HG02852 (cell line): ENCODE measurements around the gene RIC1.
"Not testable (repeated sequence)": the region's sequence is repeated elsewhere in the genome, so short reads cannot be mapped to it uniquely, and the experiment has no call there.

Experiments
- ATAC-seq: cut with Tn5 transposase; IDR thresholded peaks from one replicate; pipeline ENCODE4 v1.9.1; 2021; ENCODE audit warnings: mild to moderate bottlenecking, moderate library complexity; ENCODE audit not compliant: unreplicated experiment

RIC1 gene

GRCh38 chr9:5667391-5667790, 38.5 kb downstream of the RIC1 start:
- no peak for ATAC-seq

DNA sequence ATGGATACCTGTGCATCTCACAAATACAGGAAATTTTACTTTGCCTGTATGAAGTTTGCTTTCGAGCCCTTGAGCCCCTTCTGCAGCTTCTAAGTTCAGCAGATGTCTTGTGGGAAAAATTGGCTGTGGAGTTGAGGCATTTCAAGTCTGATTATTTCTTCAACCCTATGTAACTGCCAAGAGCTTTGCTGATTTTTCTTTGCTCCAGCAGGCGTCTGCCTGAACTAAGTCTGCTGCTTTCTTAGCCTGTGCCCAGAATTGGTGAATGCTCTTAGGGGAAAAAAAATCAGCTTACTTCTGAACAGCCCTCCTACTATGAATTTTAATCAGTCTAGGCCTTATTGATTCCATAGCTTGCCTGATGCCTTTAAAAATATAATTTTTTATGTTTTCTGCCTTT, 41.2 kb downstream of the RIC1 start:
- no peak for ATAC-seq

- ATAC-seq = no peak
Observed at GRCh38 chr9:5671711-5672353, 42.9 kb downstream of the RIC1 start.

- ATAC-seq = not testable (repeated sequence)
Observed at GRCh38 chr9:5675046-5675445, 46.1 kb downstream of the RIC1 start.

DNA sequence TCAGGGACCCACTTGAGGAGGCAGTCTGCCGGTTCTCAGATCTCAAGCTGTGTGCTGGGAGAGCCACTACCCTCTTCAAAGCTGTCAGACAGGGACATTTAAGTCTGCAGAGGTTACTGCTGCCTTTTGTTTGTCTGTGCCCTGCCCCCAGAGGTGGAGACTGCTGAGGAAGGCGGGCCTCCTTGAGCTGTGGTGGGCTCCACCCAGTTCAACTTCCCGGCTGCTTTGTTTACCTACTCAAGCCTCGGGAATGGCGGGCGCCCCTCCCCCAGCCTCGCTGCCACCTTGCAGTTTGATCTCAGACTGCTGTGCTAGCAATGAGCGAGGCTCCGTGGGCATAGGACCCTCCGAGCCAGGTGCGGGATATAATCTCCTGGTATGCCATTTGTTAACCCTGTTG, 54.7 kb downstream of the RIC1 start:
- ATAC-seq = not testable (repeated sequence)

DNA sequence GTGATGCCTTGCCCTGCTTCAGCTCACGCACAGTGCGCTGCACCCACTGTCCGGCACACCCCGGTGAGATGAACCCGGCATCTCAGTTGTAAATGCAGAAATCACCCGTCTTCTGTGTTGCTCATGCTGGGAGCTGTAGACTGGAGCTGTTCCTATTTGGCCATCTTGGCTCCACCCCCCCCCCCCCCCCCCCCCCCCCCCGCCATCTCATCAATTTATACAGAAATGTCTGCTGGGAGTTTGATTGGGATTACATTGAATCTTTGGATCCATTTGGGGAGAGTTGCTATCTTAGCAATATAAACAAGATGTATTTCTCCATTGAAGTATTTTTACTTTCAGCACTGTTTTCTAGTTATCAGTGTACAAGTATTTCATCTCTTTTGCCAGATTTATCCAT, 55.2 kb downstream of the RIC1 start:
- no peak for ATAC-seq

GRCh38 chr9:5688109-5688508, 59.2 kb downstream of the RIC1 start:
- no peak for ATAC-seq

DNA sequence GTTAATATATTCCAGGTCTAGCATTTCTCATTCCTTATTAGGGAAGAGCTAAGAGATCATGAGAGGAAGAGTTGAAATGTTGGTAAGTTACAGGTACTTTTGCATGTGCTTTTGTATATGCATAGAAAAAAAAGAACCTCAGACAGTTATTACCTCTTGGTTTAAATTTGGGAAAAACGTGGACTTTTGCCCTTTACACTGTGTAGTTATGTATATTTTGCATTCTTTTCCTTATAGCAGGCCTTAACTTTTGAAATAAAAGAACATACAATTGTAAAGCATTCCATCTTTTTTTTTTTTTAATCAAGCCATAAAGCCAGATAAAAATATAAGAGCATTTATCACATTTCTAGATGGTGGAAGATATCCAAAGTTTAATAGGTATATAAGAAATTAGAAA, 61.4 kb downstream of the RIC1 start:
- ATAC-seq = no peak

GRCh38 chr9:5695860-5696259, 67.0 kb downstream of the RIC1 start:
- no peak for ATAC-seq

DNA sequence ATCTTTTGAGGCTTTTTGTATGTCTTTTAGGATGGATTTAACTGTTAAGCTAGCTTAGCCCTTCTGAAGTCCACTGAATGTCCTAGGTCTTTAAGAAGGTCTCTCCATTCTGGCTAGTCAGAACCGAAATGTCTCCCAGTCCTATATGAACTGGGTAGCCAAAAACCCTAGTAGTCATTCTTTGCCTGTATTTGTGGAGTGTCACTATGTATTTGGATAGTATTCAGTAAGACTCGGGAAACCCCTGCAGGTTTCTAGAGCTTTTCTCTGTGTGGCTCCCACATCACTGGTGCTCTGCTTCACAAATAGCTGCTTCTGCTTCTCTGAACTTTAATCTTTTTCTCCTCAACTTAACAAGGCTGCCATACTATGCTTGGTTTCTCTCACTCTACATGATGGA, 68.0 kb downstream of the RIC1 start:
- ATAC-seq = peak; percentile 87

DNA sequence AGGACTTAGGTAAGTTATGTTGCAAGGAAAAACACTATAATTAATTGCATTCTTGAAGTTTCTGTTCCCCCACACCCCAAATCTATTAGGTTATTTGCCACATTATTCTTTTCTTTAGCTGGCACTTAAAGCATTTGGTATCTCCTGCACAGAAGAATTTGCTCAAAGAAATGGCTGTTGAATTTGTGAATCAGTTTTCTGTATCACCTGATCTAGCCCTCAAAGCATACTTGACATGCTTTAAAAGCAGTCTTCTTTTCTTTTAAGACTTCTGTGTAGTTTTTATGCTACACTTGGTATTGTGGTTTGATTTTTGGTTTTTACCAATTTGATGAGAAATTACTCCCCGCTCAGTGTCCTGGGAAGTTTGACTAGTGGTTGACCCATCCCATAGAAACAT, 69.1 kb downstream of the RIC1 start:
- no peak for ATAC-seq

DNA sequence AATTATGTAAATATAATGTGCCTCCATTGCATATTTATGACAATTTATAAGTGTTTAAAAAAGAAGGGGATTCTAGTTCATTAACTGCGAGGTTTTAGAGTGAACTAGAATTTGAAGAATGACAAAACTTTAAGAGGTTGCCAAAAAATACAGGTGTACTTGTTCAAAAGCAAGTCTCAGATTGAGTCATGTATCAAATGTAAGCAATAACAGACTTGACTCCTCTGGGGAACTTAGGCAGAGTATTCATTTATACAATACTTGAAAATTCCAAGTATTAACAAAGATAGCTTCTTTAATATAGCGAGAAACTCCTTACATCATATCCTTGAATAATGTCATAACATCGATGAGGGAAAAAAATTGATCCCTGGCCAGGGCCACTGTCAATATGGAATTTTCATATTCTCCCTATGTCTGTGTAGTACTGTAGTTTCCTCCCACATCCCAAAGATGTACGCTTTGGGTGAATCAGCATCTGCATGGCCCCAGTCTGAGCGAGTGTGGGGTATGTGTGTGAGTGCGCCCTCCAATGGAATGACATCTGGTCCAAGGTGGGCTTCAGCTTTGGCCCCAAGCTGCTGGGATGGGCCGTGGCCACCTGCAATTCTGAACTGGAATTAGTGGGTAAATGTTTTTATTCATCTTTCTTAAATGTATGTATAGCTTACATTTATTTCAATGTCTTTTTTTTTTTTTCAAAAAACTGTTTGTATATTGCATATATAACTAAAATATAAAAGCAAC, 70.1 kb downstream of the RIC1 start:
- no peak for ATAC-seq

GRCh38 chr9:5708414-5708813, 79.5 kb downstream of the RIC1 start:
- no peak for ATAC-seq

DNA sequence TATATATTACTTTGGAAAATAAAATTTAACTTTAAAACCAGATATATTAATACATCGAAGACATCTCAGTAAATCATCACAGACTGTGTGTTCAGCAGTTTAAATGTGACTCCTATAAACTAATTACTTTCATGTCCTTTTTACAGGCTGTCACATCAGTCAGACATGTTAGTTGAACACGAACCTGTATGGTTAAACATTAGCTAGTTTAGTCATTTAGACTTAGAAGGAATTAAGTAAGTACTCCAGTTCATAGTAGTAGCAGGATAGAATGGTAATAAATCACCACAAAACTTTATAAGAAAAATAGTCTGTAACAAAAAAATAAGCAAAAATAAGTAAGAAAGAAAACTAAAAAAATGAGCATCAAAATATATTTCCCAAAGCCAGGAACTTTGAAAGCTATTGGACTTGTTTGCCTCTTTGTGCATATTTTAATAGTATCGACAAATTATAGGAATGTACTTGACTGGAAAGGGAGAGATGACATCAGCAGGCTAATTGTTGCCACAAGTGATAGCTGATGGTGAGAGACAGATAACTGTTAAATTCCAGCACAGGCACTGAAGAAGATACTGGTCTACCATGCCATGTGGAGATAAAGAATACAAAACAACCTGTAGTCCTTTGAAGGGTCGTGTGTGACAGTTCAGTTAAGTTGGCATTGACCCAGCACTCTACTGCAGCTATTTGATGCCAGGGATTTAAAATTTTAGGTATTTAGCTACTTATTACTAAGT, 83.9 kb downstream of the RIC1 start:
- no peak for ATAC-seq

DNA sequence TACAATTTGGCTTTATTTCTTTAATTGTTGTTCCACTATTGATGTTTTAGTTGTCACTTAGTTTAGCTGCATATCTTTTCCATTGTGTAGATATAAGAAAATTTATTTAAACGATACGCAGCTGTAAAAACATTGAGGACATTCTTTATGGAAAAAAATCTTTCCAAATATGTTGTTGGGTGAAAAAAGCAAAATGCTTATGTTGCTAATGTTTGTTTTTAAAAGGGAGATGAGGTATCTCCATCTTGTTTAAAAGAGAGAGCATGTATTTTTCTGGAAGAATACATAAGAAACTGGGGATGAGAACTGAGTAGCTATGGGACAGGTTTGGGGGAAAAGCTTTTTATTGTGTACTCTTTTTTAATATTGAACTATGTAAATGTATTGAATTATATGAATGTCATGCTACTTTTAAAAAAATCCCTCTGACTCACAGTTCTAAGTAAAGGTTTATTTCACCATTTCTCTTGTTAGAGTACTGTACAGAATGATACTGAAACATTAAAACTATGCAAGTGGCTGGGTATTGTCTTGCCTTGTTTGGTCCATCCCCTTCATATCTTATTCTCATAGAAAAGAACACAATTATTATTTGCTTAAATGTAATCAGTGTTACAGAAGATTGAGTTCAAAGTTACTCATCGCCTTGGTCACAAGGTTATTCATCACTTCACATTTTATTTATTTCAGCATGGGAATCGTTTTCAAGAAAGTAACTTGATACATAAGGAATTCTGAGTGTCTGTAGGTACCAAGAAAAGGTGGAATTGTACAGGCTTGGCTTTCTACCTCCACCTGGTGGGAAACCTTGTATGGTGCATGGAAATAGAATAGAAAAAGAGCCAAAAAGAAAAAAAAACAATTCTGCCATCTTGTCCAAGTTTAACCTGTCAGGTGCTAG, 85.8 kb downstream of the RIC1 start:
- no peak for ATAC-seq

DNA sequence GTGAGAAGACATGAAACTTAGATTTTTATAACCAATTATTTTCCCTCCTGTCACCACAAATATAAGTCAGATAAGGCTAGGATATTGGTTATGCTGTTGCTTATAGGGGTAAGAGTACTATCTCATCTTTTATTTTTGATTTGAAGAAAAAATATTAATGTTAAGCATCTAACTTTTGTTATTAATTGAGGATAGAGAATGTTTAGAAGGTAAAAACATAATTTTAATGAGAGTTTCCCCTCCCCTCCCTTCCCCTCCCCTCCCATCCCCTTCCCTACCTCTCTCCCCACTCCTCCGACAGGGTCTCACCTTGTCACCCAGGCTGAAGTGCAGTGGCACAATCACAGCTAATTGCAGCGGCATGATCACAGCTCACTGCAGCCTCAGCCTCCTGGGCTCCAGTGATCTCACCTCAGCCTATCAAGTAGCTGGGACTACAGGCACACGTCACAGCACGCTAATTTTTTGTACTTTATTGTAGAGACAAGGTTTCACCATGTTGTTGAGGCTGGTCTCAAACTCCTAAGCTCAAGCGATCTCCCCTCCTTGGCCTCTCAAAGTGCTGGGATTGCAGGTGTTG, 86.7 kb downstream of the RIC1 start:
- no peak for ATAC-seq

GRCh38 chr9:5717434-5717833, 88.5 kb downstream of the RIC1 start:
- not testable (repeated sequence) for ATAC-seq

- ATAC-seq = no peak
Observed at GRCh38 chr9:5718296-5719032, 89.6 kb downstream of the RIC1 start.

- no peak for ATAC-seq
Observed at GRCh38 chr9:5719100-5719926, 90.4 kb downstream of the RIC1 start.
